Measurements from ENCODE around the gene GPR65. TPM values are rescaled to one million over a fixed set of nuclear protein-coding genes. Genes with fewer than 3 reads are reported as not detected.

The GPR65 gene
- total RNA-seq, 4 donors from 2014 or later = 0.13 to 0.20 (median 0.17) TPM

DNA sequence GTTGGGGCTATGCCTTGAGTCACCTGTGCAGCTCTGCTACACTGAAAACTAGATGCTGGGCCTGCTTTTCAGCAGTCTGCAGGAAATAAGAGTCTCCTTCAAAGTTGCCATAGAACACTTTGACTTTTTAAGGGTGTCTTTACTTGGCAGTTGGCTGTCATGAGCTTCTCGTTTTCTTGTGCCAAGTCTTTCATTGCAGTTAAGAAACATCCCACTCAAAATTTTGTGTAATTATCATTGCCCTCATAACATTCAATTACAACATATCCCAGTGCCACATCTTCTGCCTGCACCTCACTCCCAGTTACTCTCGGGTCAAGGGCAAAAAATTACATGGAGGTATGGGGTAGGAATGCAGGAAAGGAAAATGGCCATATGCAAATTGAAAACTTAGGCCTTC, 29.1 kb downstream of the GPR65 start:
- no peak overlapping the region for H3K27ac ChIP-seq
- H3K36me3 ChIP-seq = no peaks in the 10 kb centered on the region
- no peak for DNase-seq
- no peaks in the 10 kb centered on the region for H3K27me3 ChIP-seq
- no peak for ATAC-seq
- H3K4me3 ChIP-seq = no peak overlapping the region
- in situ Hi-C loops (cut with MboI; ENCODE audit: low sequenced_read_pairs in 4 of 4) = no loop called here
- TF ChIP-seq, protein P1, sequence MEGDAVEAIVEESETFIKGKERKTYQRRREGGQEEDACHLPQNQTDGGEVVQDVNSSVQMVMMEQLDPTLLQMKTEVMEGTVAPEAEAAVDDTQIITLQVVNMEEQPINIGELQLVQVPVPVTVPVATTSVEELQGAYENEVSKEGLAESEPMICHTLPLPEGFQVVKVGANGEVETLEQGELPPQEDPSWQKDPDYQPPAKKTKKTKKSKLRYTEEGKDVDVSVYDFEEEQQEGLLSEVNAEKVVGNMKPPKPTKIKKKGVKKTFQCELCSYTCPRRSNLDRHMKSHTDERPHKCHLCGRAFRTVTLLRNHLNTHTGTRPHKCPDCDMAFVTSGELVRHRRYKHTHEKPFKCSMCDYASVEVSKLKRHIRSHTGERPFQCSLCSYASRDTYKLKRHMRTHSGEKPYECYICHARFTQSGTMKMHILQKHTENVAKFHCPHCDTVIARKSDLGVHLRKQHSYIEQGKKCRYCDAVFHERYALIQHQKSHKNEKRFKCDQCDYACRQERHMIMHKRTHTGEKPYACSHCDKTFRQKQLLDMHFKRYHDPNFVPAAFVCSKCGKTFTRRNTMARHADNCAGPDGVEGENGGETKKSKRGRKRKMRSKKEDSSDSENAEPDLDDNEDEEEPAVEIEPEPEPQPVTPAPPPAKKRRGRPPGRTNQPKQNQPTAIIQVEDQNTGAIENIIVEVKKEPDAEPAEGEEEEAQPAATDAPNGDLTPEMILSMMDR (IDR thresholded peaks at IDR 0.05 in 4 of 5, conservative IDR thresholded peaks at IDR 0.05 in 1 of 5) = no peak
- TF ChIP-seq POLR2A (IDR thresholded peaks at IDR 0.05) = no peak
- intact Hi-C loops (cut with DNase I; ENCODE audit: low total_unique reads) = no loop called here
- H3K9me3 ChIP-seq = no peaks in the 10 kb centered on the region
- no peaks in the 10 kb centered on the region for H3K4me1 ChIP-seq

DNA sequence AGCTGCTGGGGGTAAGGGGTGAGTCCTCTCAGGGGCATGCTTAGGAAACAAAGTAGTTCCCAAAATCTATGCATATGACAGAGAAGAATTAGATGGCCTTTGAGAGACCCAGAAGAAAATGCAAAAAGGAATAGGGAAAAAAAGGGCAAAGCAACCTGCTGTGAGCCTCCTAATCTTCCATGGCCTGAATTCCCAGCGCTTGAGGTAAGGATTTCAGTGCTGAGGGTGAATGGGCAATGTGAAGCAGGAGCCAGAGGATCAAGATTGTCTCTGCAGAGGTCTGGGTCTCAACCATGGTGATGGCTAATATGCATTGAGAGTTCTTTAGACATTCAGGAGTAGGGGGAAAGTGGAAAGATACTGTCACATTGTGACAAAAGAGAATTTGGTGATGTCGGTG, 31.5 kb downstream of the GPR65 start:
- Histone ChIP-seq H3K4me1 (no peaks in the 10 kb centered on the region), H3K27me3 (no peaks in the 10 kb centered on the region), H3K27ac (no peak overlapping the region), H3K9me3 (no peaks in the 10 kb centered on the region), H3K36me3 (no peaks in the 10 kb centered on the region), H3K4me3 (no peak overlapping the region)
- no peak for TF ChIP-seq POLR2A (IDR thresholded peaks at IDR 0.05)
- TF ChIP-seq, protein P1 (IDR thresholded peaks at IDR 0.05 in 4 of 5, conservative IDR thresholded peaks at IDR 0.05 in 1 of 5) = no peak
- in situ Hi-C loops (cut with MboI; ENCODE audit: low sequenced_read_pairs in 4 of 4) = no loop called here
- intact Hi-C loops (cut with DNase I; ENCODE audit: low total_unique reads) = no loop called here
- ATAC-seq (no peak), DNase-seq (no peak)

DNA sequence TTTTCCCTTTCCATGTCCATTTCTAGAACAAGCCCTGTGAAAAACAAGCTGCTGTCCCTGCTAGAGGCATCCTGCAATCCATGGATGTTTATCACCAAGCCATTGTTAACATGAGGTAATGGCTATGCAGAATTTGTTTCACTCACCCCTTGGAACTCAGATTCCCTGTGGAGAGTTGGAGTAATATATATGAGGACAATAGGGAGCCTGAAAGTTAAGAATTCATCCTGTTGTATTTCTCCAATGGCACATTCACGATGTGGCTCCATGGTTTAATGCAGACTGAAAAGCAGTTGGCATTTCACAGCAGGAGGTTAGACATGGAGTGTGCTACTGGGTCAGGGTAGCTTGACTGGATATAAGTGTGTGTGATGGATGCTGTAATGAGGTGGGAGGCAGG, 32.4 kb downstream of the GPR65 start:
- intact Hi-C loops (cut with DNase I; ENCODE audit: low total_unique reads) (no loop called here), in situ Hi-C loops (cut with MboI; ENCODE audit: low sequenced_read_pairs in 4 of 4) (no loop called here)
- Histone ChIP-seq H3K27me3 (no peaks in the 10 kb centered on the region), H3K27ac (no peak overlapping the region), H3K4me1 (no peaks in the 10 kb centered on the region), H3K9me3 (no peaks in the 10 kb centered on the region), H3K4me3 (no peak overlapping the region), H3K36me3 (no peaks in the 10 kb centered on the region)
- no peak for ATAC-seq
- no peak for DNase-seq
- TF ChIP-seq, protein P1 (IDR thresholded peaks at IDR 0.05 in 4 of 5, conservative IDR thresholded peaks at IDR 0.05 in 1 of 5) = no peak
- TF ChIP-seq POLR2A (IDR thresholded peaks at IDR 0.05) = no peak

DNA sequence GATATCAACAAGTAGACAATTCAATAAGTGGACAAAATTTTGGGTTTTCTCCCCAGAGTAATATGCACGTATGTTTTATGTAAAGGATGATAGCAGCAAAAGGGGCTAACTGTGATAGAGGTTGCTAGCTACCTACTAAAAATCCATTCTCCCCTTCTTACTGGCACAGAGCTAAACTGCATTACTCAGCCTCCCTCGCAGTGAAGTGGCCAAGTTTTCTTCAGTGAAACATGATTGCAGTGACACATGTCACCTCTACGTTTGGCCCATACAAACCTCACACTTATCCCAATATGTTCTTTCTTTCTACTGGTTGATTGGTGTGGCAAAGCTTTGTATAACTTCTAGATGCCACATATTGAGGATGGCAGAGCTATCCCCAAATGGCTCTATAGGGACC, 34.3 kb downstream of the GPR65 start:
- in situ Hi-C loops (cut with MboI; ENCODE audit: low sequenced_read_pairs in 4 of 4) = no loop called here
- TF ChIP-seq POLR2A (IDR thresholded peaks at IDR 0.05) = no peak
- TF ChIP-seq, protein P1 (IDR thresholded peaks at IDR 0.05 in 4 of 5, conservative IDR thresholded peaks at IDR 0.05 in 1 of 5) = no peak
- no peak overlapping the region for H3K27ac ChIP-seq
- ATAC-seq (no peak), DNase-seq (no peak)
- H3K27me3 ChIP-seq = no peaks in the 10 kb centered on the region
- H3K9me3 ChIP-seq = no peaks in the 10 kb centered on the region
- H3K36me3 ChIP-seq = no peaks in the 10 kb centered on the region
- intact Hi-C loops (cut with DNase I; ENCODE audit: low total_unique reads) = no loop called here
- H3K4me1 ChIP-seq = no peaks in the 10 kb centered on the region
- no peak overlapping the region for H3K4me3 ChIP-seq

DNA sequence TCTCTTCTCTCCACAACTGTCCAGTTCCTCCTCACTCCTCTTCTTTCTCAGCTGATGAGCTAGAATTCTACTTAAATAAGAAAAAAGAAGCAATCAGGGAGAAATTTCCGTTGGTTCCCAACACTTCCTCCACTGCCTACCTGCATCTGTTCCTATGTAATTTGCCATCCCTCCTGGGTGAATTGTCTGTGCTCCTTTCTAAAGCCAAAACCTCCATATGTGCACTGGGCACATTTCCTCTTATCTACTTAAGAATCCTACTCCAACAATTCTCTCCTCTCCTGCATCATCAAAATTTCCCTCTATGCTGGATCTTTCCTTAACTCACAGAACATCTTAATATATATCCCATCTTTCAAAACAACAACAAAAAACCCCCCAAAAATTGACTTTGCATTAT, 35.2 kb downstream of the GPR65 start:
- Histone ChIP-seq H3K4me3 (no peak overlapping the region), H3K9me3 (no peaks in the 10 kb centered on the region), H3K27me3 (no peaks in the 10 kb centered on the region), H3K27ac (no peak overlapping the region), H3K36me3 (no peaks in the 10 kb centered on the region), H3K4me1 (no peaks in the 10 kb centered on the region)
- ATAC-seq (no peak), DNase-seq (no peak)
- TF ChIP-seq, protein P1 (IDR thresholded peaks at IDR 0.05 in 4 of 5, conservative IDR thresholded peaks at IDR 0.05 in 1 of 5) = no peak
- TF ChIP-seq POLR2A (IDR thresholded peaks at IDR 0.05) = no peak
- in situ Hi-C loops (cut with MboI; ENCODE audit: low sequenced_read_pairs in 4 of 4) = no loop called here
- intact Hi-C loops (cut with DNase I; ENCODE audit: low total_unique reads) = no loop called here
